MM.1S (cell line): ENCODE results near the gene TMEM272.
A peak's percentile ranks its signal among the peaks of the same experiment; 100 is the strongest.

Source experiments
- DNase-seq: peaks from one replicate; pipeline ENCODE4 v3.0.0-alpha.2; 2015
- H2AFZ ChIP-seq: fragments of 300-600 bp; sonication (generic); 2 replicates; pipeline ENCODE4 v1.6.0; 2016; ENCODE audit warnings: antibody characterized with exemption, low read length
- H3F3A ChIP-seq: fragments of 300-600 bp; sonication (generic); 2 replicates; pipeline ENCODE4 v1.6.1; 2016; ENCODE audit warnings: mild to moderate bottlenecking, antibody characterized with exemption, low read length, moderate library complexity, mixed read lengths; ENCODE audit not compliant: insufficient read depth
- H3K27ac ChIP-seq: fragments of 300-600 bp; sonication (generic); 2 replicates; pipeline ENCODE4 v1.5.1; 2016; ENCODE audit warnings: mild to moderate bottlenecking, low read length
- H3K27me3 ChIP-seq: fragments of 300-600 bp; sonication (generic); replicated peaks from 2 replicates; pipeline ENCODE4 v1.6.0; 2016; ENCODE audit warnings: low read length; ENCODE audit not compliant: insufficient read depth
- H3K36me3 ChIP-seq: fragments of 300-600 bp; sonication (generic); replicated peaks from 2 replicates; pipeline ENCODE4 v1.6.1; 2016; ENCODE audit warnings: mild to moderate bottlenecking, low read length, mixed read lengths; ENCODE audit not compliant: insufficient read depth
- H3K4me1 ChIP-seq: fragments of 300-600 bp; sonication (generic); 2 replicates; pipeline ENCODE4 v1.6.1; 2016; ENCODE audit warnings: low read length, mixed read lengths
- H3K4me2 ChIP-seq: fragments of 300-600 bp; sonication (generic); 2 replicates; pipeline ENCODE4 v1.6.0; 2016; ENCODE audit warnings: low read depth, low read length
- H3K4me3 ChIP-seq: fragments of 300-600 bp; sonication (generic); 2 replicates; pipeline ENCODE4 v1.5.1; 2016; ENCODE audit warnings: low read length, mixed read lengths
- H3K79me2 ChIP-seq: fragments of 300-600 bp; sonication (generic); 2 replicates; pipeline ENCODE4 v1.6.1; 2016; ENCODE audit warnings: mixed run types, low read length, mixed read lengths
- H3K9ac ChIP-seq: fragments of 300-600 bp; sonication (generic); 2 replicates; pipeline ENCODE4 v1.6.1; 2016; ENCODE audit warnings: low read length, mixed read lengths
- H3K9me2 ChIP-seq: fragments of 300-600 bp; sonication (generic); replicated peaks from 2 replicates; pipeline ENCODE4 v1.6.1; 2016; ENCODE audit warnings: mild to moderate bottlenecking, low read length, mixed read lengths; ENCODE audit not compliant: insufficient read depth
- H3K9me3 ChIP-seq: fragments of 300-600 bp; sonication (generic); replicated peaks from 2 replicates; pipeline ENCODE4 v1.6.1; 2016; ENCODE audit warnings: mild to moderate bottlenecking, low read length, mixed read lengths; ENCODE audit not compliant: insufficient read depth
- H4K20me1 ChIP-seq: fragments of 300-600 bp; sonication (generic); 2 replicates; pipeline ENCODE4 v1.6.1; 2016; ENCODE audit warnings: mild to moderate bottlenecking, low read length, moderate library complexity, mixed read lengths; ENCODE audit not compliant: insufficient read depth
- EZH2 ChIP-seq: fragments of 300-600 bp; sonication (generic); optimal IDR thresholded peaks from 2 replicates; pipeline ENCODE3; 2017; ENCODE audit warnings: low read depth, mild to moderate bottlenecking, antibody characterized with exemption, low read length, mixed read lengths
- EZH2phosphoT487 ChIP-seq: fragments of 300-600 bp; sonication (generic); IDR thresholded peaks from 2 replicates; pipeline ENCODE4 v1.6.1; 2018; ENCODE audit warnings: antibody characterized with exemption, low read length
- TF ChIP-seq, protein P1 (sequence below): fragments of 300-600 bp; sonication (generic); IDR thresholded peaks from 2 replicates; pipeline ENCODE4 v1.5.1; 2016; ENCODE audit warnings: antibody characterized with exemption, low read length, mixed read lengths

The TMEM272 gene

GRCh38 chr13:51856027-51856736 lies 11.2 kb upstream of the TMEM272 start:
- Histone ChIP-seq H3K4me1 (0 out of 2 replicates have a peak, but pooled peaks cover 4% of the 10 kb centered on the region), H3K36me3 (no peaks in the 10 kb centered on the region), H3K9ac (no peak overlapping the region), H3K79me2 (no peaks in the 10 kb centered on the region), H3K27ac (no peak overlapping the region), H3K9me2 (no peaks in the 10 kb centered on the region), H3F3A (no peaks in the 10 kb centered on the region), H3K4me2 (no peak overlapping the region), H2AFZ (no peak overlapping the region), H3K4me3 (no peak overlapping the region), H3K9me3 (no peaks in the 10 kb centered on the region), H3K27me3 (no peaks in the 10 kb centered on the region), H4K20me1 (no peaks in the 10 kb centered on the region)
- TF ChIP-seq EZH2: no peak
- TF ChIP-seq, protein P1, sequence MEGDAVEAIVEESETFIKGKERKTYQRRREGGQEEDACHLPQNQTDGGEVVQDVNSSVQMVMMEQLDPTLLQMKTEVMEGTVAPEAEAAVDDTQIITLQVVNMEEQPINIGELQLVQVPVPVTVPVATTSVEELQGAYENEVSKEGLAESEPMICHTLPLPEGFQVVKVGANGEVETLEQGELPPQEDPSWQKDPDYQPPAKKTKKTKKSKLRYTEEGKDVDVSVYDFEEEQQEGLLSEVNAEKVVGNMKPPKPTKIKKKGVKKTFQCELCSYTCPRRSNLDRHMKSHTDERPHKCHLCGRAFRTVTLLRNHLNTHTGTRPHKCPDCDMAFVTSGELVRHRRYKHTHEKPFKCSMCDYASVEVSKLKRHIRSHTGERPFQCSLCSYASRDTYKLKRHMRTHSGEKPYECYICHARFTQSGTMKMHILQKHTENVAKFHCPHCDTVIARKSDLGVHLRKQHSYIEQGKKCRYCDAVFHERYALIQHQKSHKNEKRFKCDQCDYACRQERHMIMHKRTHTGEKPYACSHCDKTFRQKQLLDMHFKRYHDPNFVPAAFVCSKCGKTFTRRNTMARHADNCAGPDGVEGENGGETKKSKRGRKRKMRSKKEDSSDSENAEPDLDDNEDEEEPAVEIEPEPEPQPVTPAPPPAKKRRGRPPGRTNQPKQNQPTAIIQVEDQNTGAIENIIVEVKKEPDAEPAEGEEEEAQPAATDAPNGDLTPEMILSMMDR: no peak
- no peak for TF ChIP-seq EZH2phosphoT487
- no peak for DNase-seq

GRCh38 chr13:51849145-51850101 lies 4.4 kb upstream of the TMEM272 start:
- DNase-seq: no peak
- Histone ChIP-seq H3K79me2 (no peaks in the 10 kb centered on the region), H3K9me2 (no peaks in the 10 kb centered on the region), H2AFZ (no peak overlapping the region), H3K9me3 (no peaks in the 10 kb centered on the region), H3K4me1 (no peaks in the 10 kb centered on the region), H3K4me3 (no peak overlapping the region), H3K9ac (no peak overlapping the region), H3K36me3 (no peaks in the 10 kb centered on the region), H3K4me2 (no peak overlapping the region), H3K27ac (no peak overlapping the region), H3F3A (no peaks in the 10 kb centered on the region), H4K20me1 (no peaks in the 10 kb centered on the region), H3K27me3 (no peaks in the 10 kb centered on the region)
- TF ChIP-seq EZH2phosphoT487 (no peak), EZH2 (no peak)
- TF ChIP-seq, protein P1: peak; percentile 45

DNA sequence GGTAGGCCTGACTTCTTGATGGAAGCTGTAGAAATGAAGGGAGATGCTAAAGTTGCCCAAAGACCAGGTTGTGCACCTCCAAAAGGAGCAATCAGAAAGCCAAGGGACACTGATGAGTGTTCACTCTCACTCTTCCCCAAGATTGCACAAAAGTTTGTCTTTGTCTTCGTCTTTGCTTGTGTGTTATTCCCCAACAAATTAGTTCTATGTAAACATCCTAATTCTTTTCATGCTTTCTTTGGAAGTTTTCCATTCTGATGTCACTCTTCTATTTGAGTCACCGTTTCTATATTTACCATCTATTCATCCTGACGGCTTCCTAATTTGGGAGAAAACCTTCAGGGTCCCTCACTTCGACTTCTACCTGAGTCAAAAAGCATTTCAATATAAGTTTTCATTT lies 3.7 kb upstream of the TMEM272 start:
- no peaks in the 10 kb centered on the region for H3K27me3 ChIP-seq
- H3K79me2 ChIP-seq: no peaks in the 10 kb centered on the region
- TF ChIP-seq EZH2 (no peak), EZH2phosphoT487 (no peak)
- TF ChIP-seq, protein P1: no peak
- H3K9me3 ChIP-seq: no peaks in the 10 kb centered on the region
- no peak for DNase-seq
- no peaks in the 10 kb centered on the region for H4K20me1 ChIP-seq
- H3K4me3 ChIP-seq: no peak overlapping the region
- no peak overlapping the region for H3K9ac ChIP-seq
- H3K4me1 ChIP-seq: no peaks in the 10 kb centered on the region
- H3K4me2 ChIP-seq: no peak overlapping the region
- no peaks in the 10 kb centered on the region for H3K9me2 ChIP-seq
- no peak overlapping the region for H2AFZ ChIP-seq
- no peaks in the 10 kb centered on the region for H3F3A ChIP-seq
- H3K36me3 ChIP-seq: no peaks in the 10 kb centered on the region
- no peak overlapping the region for H3K27ac ChIP-seq
